Measurements from ENCODE around the gene MIOS. TPM values are rescaled to one million over a fixed set of nuclear protein-coding genes. Genes with fewer than 3 reads are reported as not detected.

The MIOS gene
- total and polyA plus RNA-seq, 2 of the 8 experiments (the other 6 are each of a cell fraction or from before 2014, with no cell fraction given) = 15.5 to 50.7 TPM

DNA sequence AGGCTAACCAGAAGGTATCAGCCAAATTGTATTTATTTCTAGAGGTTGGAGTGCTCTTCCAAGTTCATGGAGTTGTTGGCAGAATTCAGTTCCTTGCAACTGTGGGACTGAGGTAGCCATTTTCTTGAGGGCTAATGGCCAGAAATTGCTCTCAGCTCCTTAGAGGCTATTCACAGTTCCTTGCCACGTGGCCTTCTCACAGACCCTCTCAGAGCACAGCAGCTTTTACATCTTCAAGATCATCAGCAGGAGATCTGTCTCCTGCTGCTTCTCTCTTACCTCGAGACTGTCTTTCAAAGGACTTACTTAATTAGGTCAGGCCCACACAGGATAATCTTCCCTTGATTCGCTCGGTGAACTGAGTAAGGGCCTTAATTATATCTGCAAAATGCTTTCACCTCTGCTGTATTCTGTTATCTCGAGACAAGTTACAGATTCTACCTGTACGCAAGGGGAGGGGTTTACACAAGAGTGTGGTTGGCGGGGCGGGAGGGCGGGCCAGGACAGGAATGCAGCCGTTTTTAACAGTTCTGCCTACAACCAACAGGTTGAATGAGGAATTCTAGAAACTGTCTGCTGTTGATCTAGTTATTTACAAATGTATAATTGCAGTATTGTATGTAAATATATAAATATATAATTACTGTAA, 15.0 kb downstream of the MIOS start:
- no peak overlapping the region for H2BK120ac ChIP-seq (replicated peaks; ENCODE audit: low read depth, low read length)
- POLR2A ChIA-PET (ENCODE audit: partially characterized antibody) = interaction anchor here (0.7 to 1.2 kb wide), 3 partner anchors 10 to 707 kb away, joined by 3 to 4 read pairs (median 3); no protein-coding TSS in a partner anchor
- TF ChIP-seq SIX5 (IDR thresholded peaks at IDR 0.05; ENCODE audit: low read depth, low read length) (no peak), SUZ12 (IDR thresholded peaks at IDR 0.05; ENCODE audit: low read length) (no peak), POLR2AphosphoS5 (IDR thresholded peaks at IDR 0.05; ENCODE audit: low read depth, low read length) (no peak), TAF7 (optimal IDR thresholded peaks at IDR 0.05; ENCODE audit: borderline replicate concordance, low read depth, low read length) (no peak), CTBP2 (IDR thresholded peaks at IDR 0.05; ENCODE audit: borderline replicate concordance, insufficient read depth, insufficient read length, low read length) (no peak), SAP30 (IDR thresholded peaks at IDR 0.05; ENCODE audit: insufficient read depth, insufficient replicate concordance, low read length) (no peak), GABPA (IDR thresholded peaks at IDR 0.05; ENCODE audit: borderline replicate concordance, insufficient read depth, low read length) (no peak), BACH1 (IDR thresholded peaks at IDR 0.05; ENCODE audit: low read length) (no peak), POLR2A (IDR thresholded peaks at IDR 0.05; ENCODE audit: control extremely low read depth in 1 of 2, low read depth in 2 of 2, low read length in 2 of 2) (peak in 1 of 2 experiments; percentile 48; a peak in 1 of 3 replicates)
- TF ChIP-seq, protein P1, sequence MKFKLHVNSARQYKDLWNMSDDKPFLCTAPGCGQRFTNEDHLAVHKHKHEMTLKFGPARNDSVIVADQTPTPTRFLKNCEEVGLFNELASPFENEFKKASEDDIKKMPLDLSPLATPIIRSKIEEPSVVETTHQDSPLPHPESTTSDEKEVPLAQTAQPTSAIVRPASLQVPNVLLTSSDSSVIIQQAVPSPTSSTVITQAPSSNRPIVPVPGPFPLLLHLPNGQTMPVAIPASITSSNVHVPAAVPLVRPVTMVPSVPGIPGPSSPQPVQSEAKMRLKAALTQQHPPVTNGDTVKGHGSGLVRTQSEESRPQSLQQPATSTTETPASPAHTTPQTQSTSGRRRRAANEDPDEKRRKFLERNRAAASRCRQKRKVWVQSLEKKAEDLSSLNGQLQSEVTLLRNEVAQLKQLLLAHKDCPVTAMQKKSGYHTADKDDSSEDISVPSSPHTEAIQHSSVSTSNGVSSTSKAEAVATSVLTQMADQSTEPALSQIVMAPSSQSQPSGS (IDR thresholded peaks at IDR 0.05; ENCODE audit: low read length) = 0 out of 2 replicates have a peak, but pooled peaks have one; percentile 50

More for the DNA sequence above, 15.0 kb downstream of the MIOS start:
- no peaks in the 10 kb centered on the region for H3K9me3 ChIP-seq (ENCODE audit: insufficient read depth in 2 of 2, low read depth in 1 of 2, low read length in 1 of 2)
- no peak overlapping the region for H4K8ac ChIP-seq (ENCODE audit: extremely low read depth, insufficient read depth, low read length)
- DNase-seq (ENCODE audit: low read depth in 1 of 2, low spot score in 2 of 2) = peak; percentile 17 to 63
- no peaks in the 10 kb centered on the region; the same call in 1 of the 2 replicates for H3K79me1 ChIP-seq (ENCODE audit: low read depth, low read length)
- CTCF ChIA-PET (ENCODE audit: partially characterized antibody) = no interaction called here
- no peaks in the 10 kb centered on the region for H4K20me1 ChIP-seq (replicated peaks in 1 of 2; ENCODE audit: control insufficient read depth in 1 of 2, insufficient read depth in 2 of 2, low read length in 2 of 2)
- no peak overlapping the region for H2BK15ac ChIP-seq (ENCODE audit: low read length)
- no peak overlapping the region for H3K23ac ChIP-seq (ENCODE audit: insufficient read length)
- no peak overlapping the region for H2BK5ac ChIP-seq (ENCODE audit: low read depth, low read length)
- H3K56ac ChIP-seq (replicated peaks; ENCODE audit: insufficient read length, low read depth, low read length) = no peak overlapping the region
- peaks cover 0 to 21% (median 0%) of the 10 kb centered on the region in 4 experiments; a peak in 1 of 8 replicates for H3K36me3 ChIP-seq (ENCODE audit: control insufficient read depth in 2 of 4, insufficient read depth in 4 of 4, low read length in 3 of 4)
- no peak overlapping the region for H2AK5ac ChIP-seq (ENCODE audit: low read depth, low read length)
- 27% methylated on average over 10 of the region's 10 CpGs; no CpG with 5 or more reads in 1 of the 2 experiments for WGBS, 2 experiments (ENCODE audit: extremely low coverage in 1 of 2, insufficient coverage in 1 of 2, insufficient read length in 1 of 2, insufficient replicate concordance in 2 of 2, low coverage in 1 of 2, low lambda C conversion rate in 2 of 2, missing lambda C conversion rate in 1 of 2)
- no peaks in the 10 kb centered on the region for H3K27me3 ChIP-seq (replicated peaks in 1 of 4; ENCODE audit: control insufficient read depth in 3 of 4, extremely low read depth in 1 of 4, insufficient read depth in 3 of 4, low read length in 3 of 4)
- H4K91ac ChIP-seq (replicated peaks; ENCODE audit: insufficient read length, low read length) = no peak overlapping the region
- H3K4me1 ChIP-seq (replicated peaks in 1 of 4; ENCODE audit: control insufficient read depth in 3 of 4, insufficient read depth in 4 of 4, low read length in 3 of 4) = peaks cover 2 to 5% (median 3%) of the 10 kb centered on the region in 4 experiments; a peak in 5 of 7 replicates
- peak overlapping the region in 1 of 4 experiments; percentile 33; a peak in 1 of 8 replicates for H3K4me3 ChIP-seq (ENCODE audit: extremely low read depth in 1 of 4, insufficient read depth in 2 of 4, low read depth in 3 of 4, low read length in 4 of 4)
- peaks cover 0 to 10% of the 10 kb centered on the region in 2 experiments; a peak in 2 of 4 replicates for H3K79me2 ChIP-seq (ENCODE audit: control insufficient read depth in 1 of 2, insufficient read depth in 2 of 2, low read length in 2 of 2)
- no peak overlapping the region for H3K9ac ChIP-seq (replicated peaks in 1 of 4; ENCODE audit: extremely low read depth in 1 of 4, low read depth in 3 of 4, low read length in 3 of 4)
- peak; percentile 98 for FAIRE-seq
- H3K18ac ChIP-seq (ENCODE audit: extremely low read depth, low read length) = peak overlapping the region; percentile 62; the same call in 1 of the 2 replicates
- H3K27ac ChIP-seq (ENCODE audit: low read depth, low read length) = peak overlapping the region; percentile 68; the same call in 1 of the 2 replicates
- H3K23me2 ChIP-seq (ENCODE audit: low read depth, low read length) = no peaks in the 10 kb centered on the region
- H3K4me2 ChIP-seq (ENCODE audit: insufficient read depth in 1 of 2, low read depth in 2 of 2, low read length in 2 of 2) = peak overlapping the region in 1 of 2 experiments; percentile 60; a peak in 2 of 4 replicates
- peak overlapping the region; percentile 4; the same call in 1 of the 2 replicates for H2AFZ ChIP-seq (ENCODE audit: low read length)
- H2BK20ac ChIP-seq (ENCODE audit: low read length) = no peak overlapping the region
- no peak overlapping the region for H4K5ac ChIP-seq (ENCODE audit: insufficient read length, low read depth, low read length)
- H3K14ac ChIP-seq (ENCODE audit: insufficient read length) = no peak overlapping the region
- no peak overlapping the region for H3K4ac ChIP-seq (replicated peaks; ENCODE audit: insufficient read length, low read depth, low read length)
- H2BK12ac ChIP-seq (ENCODE audit: low read depth, low read length) = no peak overlapping the region; the same call in 1 of the 2 replicates

Measured in H1 (cell line).